ENCODE measurements around the gene AUNIP.

The AUNIP gene

GRCh38 chr1:25829046-25829445, 30.2 kb downstream of the AUNIP start:
- DNase-seq (ENCODE audit: low read depth in 2 of 2): no peak

GRCh38 chr1:25828491-25828890, 30.8 kb downstream of the AUNIP start:
- DNase-seq (ENCODE audit: low read depth in 2 of 2): no peak

DNA sequence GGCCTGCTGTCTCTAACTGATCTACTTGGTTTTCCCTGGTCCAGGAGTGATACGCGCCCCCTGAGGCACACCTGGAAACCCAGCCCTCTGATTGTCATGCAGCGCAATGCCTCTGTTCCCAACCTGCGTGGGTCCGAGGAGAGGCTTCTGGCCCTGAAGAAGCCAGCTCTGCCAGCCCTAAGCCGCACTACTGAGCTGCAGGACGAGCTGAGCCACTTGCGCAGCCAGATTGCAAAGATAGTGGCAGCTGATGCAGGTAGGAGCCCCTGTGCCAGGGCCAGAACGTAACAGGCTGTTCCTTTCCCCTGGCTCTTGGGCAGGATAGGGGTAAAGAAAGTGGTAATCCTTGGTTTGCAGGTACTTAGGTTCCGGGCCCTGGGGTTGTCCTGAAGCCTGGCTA, 32.7 kb downstream of the AUNIP start:
- DNase-seq (ENCODE audit: low read depth in 2 of 2): no peak

DNA sequence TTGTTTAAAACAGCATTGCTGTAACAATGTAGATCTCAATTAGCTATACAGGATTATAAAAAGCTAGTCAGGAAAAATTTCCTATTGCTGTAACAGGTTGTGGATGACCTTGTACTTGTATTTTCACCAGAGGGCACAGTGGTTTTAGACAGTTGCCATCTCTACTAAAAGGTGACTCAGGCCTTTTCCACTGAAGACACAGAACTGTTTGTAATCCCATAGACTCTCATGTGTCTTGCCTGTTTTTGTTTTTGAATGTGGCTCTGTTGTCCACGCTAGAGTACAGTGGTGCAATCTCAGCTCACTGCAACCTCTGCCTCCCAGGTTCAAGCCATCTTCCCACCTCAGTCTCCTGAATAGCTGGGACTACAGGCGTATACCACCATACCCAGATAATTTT, 33.7 kb downstream of the AUNIP start:
- DNase-seq (ENCODE audit: low read depth in 2 of 2): no peak

DNA sequence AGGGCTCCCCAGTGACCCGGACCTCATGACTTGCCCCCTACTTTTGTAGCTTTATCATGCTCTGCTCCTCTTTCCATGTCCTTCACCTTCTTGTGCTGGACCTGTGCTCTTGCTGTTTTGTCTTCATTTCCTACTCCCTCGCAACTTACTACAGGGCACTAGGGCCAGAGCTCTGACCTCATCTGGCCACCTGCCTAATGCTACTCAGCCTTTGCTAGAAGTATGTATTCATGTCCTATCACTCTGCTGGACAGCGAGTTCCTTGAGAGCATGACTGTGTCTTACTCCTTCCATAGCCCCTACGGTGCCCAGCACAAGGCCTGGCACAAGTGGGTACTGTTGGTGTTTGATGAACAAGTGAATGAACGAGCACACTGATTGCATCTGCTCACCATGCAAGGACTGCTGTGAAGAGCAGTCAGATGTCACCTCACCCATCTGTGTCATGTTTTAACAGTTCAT, 37.6 kb downstream of the AUNIP start:
- DNase-seq (ENCODE audit: low read depth in 2 of 2): no peak

DNA sequence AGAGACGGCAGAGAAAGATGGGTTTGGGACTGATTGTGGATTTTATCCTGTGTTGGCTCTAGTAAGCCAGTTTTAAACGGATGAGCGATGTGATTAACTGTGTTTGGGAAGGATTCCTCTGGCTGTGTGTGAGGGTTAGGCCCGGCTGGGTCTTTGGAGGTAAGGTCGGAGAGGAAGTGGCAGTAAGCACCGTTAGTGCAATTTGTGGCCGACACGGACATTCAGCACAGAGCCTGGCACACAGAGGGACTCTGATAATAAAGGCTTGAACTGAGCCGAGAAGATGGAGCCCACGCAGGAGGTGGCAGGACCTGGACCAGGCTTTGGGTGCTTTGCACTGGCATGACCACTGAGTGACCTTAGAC, 38.2 kb downstream of the AUNIP start:
- no peak for DNase-seq (ENCODE audit: low read depth in 2 of 2)

DNA sequence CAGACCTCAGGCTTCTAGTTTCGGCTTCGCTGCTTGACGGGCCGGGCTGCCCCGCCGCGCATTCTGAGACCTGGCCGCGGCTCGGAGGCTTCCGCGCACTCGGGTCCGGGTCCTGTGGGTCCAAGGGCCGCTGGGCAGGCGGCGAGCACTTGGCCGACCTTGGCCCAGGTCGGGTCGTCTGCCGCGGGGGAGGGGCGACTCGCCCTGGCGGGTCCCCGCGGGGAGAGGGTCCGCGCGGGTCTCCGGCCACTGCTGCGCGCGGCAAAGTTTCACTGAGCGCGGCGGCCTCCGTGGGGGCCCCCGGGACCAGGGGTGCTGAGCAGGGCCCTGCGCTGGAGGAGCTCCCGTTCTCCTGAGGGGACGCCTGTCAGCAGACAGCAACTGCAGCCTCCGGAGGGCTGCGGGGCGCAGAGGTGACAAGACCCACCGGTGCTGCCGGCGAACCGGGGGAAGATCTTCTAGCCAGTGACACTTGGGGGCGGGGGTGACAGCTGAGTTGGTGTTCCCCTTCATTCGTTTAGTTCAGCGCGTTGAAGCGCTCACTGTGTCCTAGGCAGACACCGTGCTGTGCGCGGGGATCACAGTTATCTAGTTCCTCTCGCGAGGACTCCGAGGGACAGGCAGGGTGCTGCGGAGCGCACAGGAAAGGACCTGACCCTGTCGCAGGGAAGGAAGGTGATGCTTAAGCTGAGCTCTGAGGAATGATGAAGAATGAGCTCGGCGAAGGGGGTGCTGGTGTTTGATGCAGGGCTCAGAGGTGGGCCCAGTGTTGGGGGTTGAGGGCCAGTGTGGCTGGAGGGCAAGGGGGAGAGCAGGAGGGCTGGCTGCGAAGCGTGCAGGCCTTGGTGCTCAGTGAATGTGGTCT, 38.8 kb downstream of the AUNIP start:
- DNase-seq (ENCODE audit: low read depth in 2 of 2): no peak

DNA sequence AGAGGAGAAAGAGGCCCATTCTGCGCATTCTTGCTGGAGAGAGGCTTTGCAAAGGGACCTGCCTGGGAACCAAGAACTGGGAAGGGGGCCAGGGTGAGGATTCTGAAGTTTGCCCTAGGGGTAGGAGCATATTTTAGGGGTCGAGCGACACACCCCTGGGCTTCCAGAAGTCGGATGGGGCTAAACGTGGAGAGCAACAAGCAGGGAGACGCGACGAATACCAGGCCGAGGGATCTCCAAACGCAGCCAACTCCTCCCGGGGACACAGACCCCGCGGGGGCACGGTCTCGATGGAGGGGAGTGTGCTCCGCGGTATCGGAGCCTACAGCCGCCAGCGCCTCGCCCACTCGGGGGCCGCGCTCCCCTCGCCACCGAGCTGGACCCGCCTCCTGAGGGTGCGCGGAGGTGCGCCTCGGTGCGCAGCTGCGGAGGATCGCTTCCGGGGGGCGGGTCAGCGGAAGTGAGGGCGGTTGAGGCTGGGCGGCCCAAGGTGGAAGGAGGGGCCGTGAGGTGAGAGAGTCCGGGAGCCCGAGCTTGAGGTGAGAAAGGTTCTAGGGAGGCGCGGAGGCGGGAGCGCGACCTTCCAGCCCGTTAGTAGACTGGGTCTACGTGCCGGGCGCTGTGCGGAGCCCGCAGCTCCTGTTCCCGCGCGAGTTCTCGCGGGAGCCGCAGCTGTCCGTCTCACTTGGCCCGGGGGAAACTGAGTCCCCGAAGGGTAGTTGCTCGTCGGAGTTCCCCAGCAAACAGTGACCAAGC, 39.6 kb downstream of the AUNIP start, which contains the start of gene MTFR1L:
Gene MTFR1L (plus strand): TSS at position 464 of the 756 bp plus-strand sequence. CDS start 3,151 bp downstream, outside the sequence.
- DNase-seq (ENCODE audit: low read depth in 2 of 2): peak in 1 of 2 experiments; percentile 36

GRCh38 chr1:25818569-25818968, 40.7 kb downstream of the AUNIP start:
- no peak for DNase-seq (ENCODE audit: low read depth in 2 of 2)

- DNase-seq (ENCODE audit: low read depth in 2 of 2): no peak
Measured at GRCh38 chr1:25817840-25818501, 41.3 kb downstream of the AUNIP start.

- DNase-seq (ENCODE audit: low read depth in 2 of 2): no peak
Measured at GRCh38 chr1:25816112-25816718, 43.0 kb downstream of the AUNIP start.

GRCh38 chr1:25815208-25816111, 43.8 kb downstream of the AUNIP start:
- DNase-seq (ENCODE audit: low read depth in 2 of 2): no peak

- DNase-seq (ENCODE audit: low read depth in 2 of 2): no peak
Measured at GRCh38 chr1:25814549-25815087, 44.6 kb downstream of the AUNIP start.

DNA sequence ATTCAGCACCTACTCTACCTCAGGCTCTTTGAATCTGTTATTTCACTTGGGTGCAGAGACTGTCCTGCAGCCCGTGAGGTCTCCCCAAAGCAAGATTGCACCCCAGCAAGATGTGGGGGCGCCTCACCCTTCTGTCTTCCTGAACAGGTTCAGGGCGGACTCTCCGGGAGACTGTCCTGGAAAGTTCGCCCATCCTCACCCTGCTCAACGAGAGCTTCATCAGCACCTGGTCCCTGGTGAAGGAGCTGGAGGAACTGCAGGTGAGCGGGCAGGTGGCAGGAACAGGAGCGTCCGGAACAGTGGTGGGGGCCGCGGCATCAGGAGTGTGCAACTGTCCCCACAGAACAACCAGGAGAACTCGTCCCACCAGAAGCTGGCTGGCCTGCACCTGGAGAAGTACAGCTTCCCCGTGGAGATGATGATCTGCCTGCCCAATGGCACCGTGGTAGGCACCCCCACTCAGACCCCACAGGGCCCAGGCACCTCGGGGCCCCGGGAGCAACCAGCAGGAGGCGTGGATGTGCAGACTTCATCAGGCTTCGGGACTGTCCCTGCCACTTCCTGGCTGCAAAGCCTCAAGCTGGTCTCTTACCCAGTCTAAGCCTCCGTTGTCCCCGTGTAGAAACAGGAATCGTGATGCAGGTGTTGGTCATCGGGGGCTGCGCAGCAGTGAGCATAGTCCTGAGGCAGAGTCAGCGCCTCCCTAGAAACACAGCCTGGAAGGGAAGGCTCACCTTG, 45.4 kb downstream of the AUNIP start:
- DNase-seq (ENCODE audit: low read depth in 2 of 2): no peak

GRCh38 chr1:25813071-25813733, 46.1 kb downstream of the AUNIP start:
- DNase-seq (ENCODE audit: low read depth in 2 of 2): no peak

DNA sequence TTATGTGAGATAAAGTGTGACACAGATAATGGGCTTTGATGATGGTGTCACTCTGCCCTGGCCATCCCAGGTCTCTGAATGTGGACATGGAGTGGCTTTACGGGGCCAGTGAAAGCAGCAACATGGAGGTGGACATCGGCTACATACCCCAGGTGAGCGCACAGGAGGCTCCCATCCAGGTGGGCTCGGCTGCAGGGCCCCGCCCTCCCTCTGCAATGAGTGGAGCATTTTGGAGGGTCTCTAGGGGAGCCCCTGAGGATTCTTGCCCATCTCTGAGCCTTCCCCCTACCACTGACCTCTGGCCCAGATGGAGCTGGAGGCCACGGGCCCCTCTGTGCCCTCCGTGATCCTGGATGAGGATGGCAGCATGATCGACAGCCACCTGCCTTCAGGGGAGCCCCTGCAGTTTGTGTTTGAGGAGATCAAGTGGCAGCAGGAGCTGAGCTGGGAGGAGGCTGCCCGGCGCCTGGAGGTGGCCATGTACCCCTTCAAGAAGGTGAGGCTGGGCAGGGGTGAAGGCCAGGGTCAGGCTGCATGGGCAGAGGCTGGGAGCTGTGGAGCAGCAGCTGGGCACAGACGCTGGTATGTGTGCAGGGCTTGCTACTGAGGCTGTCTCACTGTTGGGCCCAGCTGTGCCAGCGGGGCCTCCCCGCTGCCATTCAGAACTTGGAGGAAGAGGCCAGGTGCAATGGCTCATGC, 47.7 kb downstream of the AUNIP start:
- no peak for DNase-seq (ENCODE audit: low read depth in 2 of 2)

GRCh38 chr1:25810341-25811299, 48.6 kb downstream of the AUNIP start:
- no peak for DNase-seq (ENCODE audit: low read depth in 2 of 2)

Data from fibroblast of skin of left biceps (primary cell).